Endothelial cell of umbilical vein (primary cell): ENCODE measurements around the gene FXYD6.

Experiments
- CTCF ChIP-seq, 2 donors: IDR thresholded peaks; 1 replicate in 1 of 2; 2 replicates in 1 of 2; pipeline ENCODE4 v1.5.1; 2011; ENCODE audit warnings: low read length in 2 of 2, mild to moderate bottlenecking in 2 of 2, moderate library complexity in 2 of 2, control low read depth in 1 of 2, inconsistent platforms in 1 of 2, low read depth in 1 of 2; ENCODE audit not compliant: insufficient read depth in 1 of 2; ENCODE audit errors: extremely low read depth in 1 of 2
- EZH2 ChIP-seq: IDR thresholded peaks from 2 replicates; pipeline ENCODE4 v1.6.1; 2012; ENCODE audit warnings: borderline replicate concordance, low read depth, mild to moderate bottlenecking, moderate library complexity, low read length, inconsistent platforms; ENCODE audit not compliant: severe bottlenecking
- MAX ChIP-seq: IDR thresholded peaks from 2 replicates; pipeline ENCODE4 v1.6.1; 2011; ENCODE audit not compliant: insufficient read depth, insufficient read length
- POLR2A ChIP-seq: IDR thresholded peaks from 2 replicates; pipeline ENCODE4 v1.6.1; 2012; ENCODE audit warnings: low read depth, mild to moderate bottlenecking, control low read depth, low read length
- POLR2AphosphoS5 ChIP-seq: IDR thresholded peaks from 2 replicates; pipeline ENCODE4 v1.6.1; 2012; ENCODE audit warnings: low read depth, mild to moderate bottlenecking, control low read depth, low read length, moderate library complexity; ENCODE audit not compliant: insufficient read depth

- TF ChIP-seq CTCF (IDR thresholded peaks at IDR 0.05; ENCODE audit: extremely low read depth in 1 of 2, insufficient read depth in 1 of 2, low read depth in 1 of 2, low read length in 2 of 2) (no peak), POLR2AphosphoS5 (no peak), MAX (no peak), POLR2A (no peak), EZH2 (no peak)
Measured at GRCh38 chr11:117910941-117911655, 34.6 kb upstream of the FXYD6 start.
